Uterus (tissue), 2 donors: Measurements from ENCODE around the gene TLCD4.

ENCODE experiments used
- POLR2A ChIP-seq, 2 donors: fragments of 450-650 bp; IDR thresholded peaks; one replicate each; pipeline ENCODE4 v1.6.1; 2016; ENCODE audit warnings: antibody characterized with exemption in 2 of 2, mild to moderate bottlenecking in 1 of 2, moderate library complexity in 1 of 2
- TF ChIP-seq, protein P1 (sequence below), 4 experiments: fragments of 200-600 bp in 2 of 4; fragments of 450-650 bp in 2 of 4; sonication (generic) in 2 of 4; IDR thresholded peaks; one replicate each; pipeline ENCODE4 v1.5.1; 2016 to 2019; ENCODE audit warnings: antibody characterized with exemption in 4 of 4, mild to moderate bottlenecking in 2 of 4, moderate library complexity in 1 of 4

DNA sequence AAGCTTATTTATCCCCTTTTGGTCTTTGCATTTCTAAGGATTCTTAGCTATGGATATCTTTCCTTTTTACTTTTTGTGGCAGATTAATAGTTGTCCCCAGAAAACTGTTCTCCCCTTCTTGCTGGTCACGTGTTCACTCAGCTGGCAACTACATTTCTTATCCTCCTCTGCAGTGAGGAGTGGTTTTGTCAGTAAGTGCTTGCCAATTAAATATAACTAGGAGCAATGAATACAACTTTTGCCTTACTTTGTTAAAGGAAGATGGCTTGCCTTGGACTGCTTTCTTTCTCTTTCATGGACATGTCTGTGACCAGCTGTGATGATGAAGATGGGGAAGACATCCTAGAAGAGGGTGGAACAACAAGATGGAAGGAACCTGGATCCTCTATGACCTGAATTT is 28.9 kb upstream of the TLCD4 start:
- TF ChIP-seq, protein P1, sequence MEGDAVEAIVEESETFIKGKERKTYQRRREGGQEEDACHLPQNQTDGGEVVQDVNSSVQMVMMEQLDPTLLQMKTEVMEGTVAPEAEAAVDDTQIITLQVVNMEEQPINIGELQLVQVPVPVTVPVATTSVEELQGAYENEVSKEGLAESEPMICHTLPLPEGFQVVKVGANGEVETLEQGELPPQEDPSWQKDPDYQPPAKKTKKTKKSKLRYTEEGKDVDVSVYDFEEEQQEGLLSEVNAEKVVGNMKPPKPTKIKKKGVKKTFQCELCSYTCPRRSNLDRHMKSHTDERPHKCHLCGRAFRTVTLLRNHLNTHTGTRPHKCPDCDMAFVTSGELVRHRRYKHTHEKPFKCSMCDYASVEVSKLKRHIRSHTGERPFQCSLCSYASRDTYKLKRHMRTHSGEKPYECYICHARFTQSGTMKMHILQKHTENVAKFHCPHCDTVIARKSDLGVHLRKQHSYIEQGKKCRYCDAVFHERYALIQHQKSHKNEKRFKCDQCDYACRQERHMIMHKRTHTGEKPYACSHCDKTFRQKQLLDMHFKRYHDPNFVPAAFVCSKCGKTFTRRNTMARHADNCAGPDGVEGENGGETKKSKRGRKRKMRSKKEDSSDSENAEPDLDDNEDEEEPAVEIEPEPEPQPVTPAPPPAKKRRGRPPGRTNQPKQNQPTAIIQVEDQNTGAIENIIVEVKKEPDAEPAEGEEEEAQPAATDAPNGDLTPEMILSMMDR (IDR thresholded peaks at IDR 0.05): no peak
- TF ChIP-seq POLR2A (IDR thresholded peaks at IDR 0.05): no peak
